Measurements from ENCODE around the gene ACTN2. TPM values are rescaled to one million over a fixed set of nuclear protein-coding genes. Genes with fewer than 3 reads are reported as not detected.

ACTN2 gene
- total RNA-seq, 1 donor from 2014 or later = 220 TPM

DNA sequence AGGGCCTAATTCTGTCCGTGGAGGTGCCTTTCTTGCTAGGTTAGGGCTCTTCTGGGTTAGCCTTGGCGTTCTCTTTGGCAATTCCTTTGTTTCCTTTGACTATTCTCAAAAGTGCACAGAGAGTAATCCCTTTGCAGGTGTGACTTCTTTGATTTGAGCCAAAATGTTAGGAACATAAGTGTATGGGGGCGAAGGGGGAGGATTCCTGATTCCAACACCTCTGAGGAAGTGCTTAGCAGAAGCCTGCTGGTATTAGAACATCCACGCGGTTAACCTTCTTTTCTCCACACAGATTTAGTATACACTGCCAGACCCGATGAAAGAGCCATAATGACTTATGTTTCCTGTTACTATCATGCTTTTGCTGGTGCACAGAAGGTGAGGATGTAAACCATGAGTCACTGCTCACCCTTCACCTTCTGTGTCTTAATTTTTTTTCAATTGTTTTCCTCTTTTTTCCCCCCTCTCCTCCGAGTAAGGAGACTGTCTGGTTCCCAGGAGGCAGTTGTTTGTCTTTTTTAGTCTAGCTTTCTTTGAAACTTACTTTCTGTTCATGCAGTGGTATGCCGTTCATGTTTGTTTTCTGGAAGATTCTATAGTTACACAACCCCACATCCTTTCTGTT is 48.0 kb downstream of the ACTN2 start:
- DNase-seq (ENCODE audit: low read depth) = no peak

GRCh38 chr1:236736761-236737160 is 50.5 kb downstream of the ACTN2 start:
- DNase-seq (ENCODE audit: low read depth) = no peak

DNA sequence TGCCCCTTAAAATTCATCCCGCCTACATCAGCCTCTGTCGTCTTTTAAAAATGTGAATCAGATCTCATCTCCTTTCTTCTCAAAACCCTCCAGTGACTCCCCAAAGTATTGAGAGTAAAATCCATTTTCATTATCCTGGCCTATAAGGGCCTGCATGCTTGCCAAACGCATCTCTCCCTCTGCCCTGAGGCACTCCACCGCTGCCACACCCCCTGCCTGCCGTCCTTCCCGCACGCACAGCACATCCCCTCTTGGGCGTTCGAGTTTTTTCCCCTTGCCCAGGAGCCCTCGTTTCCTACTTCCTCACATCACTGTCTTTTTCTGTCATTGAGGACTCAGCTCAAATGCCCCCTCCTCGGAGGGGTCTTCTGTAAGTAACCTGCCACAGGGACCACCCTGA is 55.5 kb downstream of the ACTN2 start:
- no peak for DNase-seq (ENCODE audit: low read depth)

DNA sequence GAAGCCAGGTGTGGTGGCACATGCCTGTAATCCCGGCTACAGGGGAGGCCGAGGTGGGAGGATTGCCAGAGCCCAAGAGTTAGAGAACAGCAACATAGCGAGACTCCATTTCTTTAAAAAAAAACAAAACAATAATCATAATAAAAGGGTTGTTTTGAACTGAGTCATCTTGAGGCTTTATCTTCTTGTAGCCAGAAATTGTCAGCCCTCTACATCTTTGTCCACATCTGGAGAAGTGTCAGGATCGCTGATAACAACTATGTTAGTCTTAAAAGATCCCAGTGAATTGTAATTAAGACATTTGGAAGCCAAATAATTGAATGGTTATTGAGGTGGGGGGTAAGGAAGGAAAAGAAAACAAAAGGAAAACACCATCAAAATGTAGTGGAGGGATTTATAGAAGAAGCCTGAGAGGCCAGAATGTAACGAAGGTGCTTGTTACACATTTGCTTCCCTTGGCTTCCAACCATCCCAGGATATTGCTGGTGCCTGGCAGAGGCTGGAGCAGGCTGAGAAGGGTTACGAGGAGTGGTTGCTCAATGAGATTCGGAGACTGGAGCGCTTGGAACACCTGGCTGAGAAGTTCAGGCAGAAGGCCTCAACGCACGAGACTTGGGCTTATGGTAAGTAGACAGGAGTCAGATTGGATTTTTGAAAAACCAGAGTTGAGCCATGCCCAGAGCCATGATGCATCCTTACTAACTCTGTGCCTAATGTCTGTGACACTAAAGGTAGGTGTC is 56.3 kb downstream of the ACTN2 start:
- DNase-seq (ENCODE audit: low read depth) = no peak

DNA sequence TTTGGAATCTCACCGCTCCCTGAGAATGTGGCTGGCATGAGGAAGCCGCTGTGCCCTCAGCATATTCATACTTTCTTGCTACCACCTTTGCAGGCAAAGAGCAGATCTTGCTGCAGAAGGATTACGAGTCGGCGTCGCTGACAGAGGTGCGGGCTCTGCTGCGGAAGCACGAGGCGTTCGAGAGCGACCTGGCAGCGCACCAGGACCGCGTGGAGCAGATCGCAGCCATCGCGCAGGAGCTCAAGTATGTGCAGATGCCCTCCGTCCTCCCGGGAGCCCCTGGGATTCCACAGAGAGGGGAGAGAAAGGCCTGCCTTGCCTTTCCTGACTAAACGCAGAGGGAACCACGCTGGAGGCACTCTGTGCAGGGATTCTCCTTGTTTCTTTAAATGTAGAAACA is 58.2 kb downstream of the ACTN2 start:
- DNase-seq (ENCODE audit: low read depth) = no peak

- DNase-seq (ENCODE audit: low read depth) = no peak
These were observed 60.5 kb downstream of the ACTN2 start for GRCh38 chr1:236746785-236747184.

DNA sequence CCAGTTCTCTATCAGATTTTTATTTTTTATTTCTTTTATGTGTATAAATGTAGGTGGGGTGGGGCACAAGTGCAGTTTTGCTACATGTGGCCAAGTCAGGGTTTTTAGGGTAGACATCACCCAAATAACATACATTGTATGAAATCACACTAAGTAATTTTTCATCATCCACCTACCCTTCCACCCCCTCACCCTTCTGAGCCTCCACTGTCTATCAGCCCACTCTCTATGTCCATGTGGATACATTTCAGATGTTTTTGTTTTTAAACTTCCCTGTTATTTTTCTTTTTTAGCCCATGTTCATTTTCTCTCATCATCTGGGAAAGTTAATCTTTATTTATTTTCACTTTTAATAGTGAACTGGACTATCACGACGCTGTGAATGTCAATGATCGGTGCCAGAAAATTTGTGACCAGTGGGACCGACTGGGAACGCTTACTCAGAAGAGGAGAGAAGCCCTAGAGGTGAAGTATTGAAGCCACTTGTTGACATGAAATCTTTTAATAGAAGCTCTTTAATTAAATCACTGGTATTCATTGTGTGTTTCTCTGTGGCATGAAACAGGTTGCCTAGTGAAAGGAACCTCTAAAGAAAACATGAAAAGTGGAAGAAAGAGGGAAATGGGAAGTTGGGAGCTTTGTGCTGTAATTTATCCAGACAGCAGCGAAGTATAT is 61.1 kb downstream of the ACTN2 start:
- peak; percentile 38 for DNase-seq (ENCODE audit: low read depth)

- DNase-seq (ENCODE audit: low read depth) = no peak
These were observed 62.1 kb downstream of the ACTN2 start for GRCh38 chr1:236748268-236748870.

DNA sequence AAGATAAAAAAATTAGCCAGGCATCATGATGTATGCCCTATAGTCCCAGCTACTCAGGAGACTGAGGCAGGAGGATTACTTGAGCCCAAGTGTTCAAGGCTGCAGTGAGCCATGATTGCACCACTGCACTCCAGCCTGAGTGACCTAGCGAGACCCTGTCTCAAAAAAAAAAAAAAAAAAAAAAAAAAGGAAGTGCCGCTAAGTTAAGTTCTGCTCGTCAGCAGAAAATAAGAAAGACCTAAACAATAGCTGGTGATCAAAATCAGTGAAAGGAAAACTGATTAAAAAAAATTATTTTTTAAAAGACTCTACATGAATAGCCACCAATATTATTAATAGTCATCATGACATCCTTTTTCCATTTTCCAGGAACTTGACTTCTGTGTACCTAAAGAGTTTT is 64.6 kb downstream of the ACTN2 start:
- no peak for DNase-seq (ENCODE audit: low read depth)

- DNase-seq (ENCODE audit: low read depth) = no peak
These were observed 65.1 kb downstream of the ACTN2 start for GRCh38 chr1:236751385-236751784.

- no peak for DNase-seq (ENCODE audit: low read depth)
These were observed 65.6 kb downstream of the ACTN2 start for GRCh38 chr1:236751935-236752334.

- peak; percentile 33 for DNase-seq (ENCODE audit: low read depth)
These were observed 67.2 kb downstream of the ACTN2 start for GRCh38 chr1:236753516-236753915.

DNA sequence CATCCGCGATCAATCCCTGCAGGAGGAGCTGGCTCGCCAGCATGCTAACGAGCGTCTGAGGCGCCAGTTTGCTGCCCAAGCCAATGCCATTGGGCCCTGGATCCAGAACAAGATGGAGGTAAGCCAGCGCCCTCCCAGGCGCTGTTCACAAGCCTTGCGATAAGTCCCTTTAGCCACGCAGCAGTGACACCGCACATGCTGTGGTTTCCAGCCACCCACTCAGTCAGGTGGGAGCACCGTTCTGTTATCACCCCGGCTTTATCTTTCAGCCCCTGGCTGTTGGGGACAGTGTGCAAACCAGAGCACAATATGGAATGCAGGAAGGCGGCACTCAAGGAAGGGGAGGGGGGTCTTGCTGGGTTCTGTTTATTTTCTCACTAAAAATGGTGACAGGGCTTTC is 67.7 kb downstream of the ACTN2 start:
- DNase-seq (ENCODE audit: low read depth) = no peak

DNA sequence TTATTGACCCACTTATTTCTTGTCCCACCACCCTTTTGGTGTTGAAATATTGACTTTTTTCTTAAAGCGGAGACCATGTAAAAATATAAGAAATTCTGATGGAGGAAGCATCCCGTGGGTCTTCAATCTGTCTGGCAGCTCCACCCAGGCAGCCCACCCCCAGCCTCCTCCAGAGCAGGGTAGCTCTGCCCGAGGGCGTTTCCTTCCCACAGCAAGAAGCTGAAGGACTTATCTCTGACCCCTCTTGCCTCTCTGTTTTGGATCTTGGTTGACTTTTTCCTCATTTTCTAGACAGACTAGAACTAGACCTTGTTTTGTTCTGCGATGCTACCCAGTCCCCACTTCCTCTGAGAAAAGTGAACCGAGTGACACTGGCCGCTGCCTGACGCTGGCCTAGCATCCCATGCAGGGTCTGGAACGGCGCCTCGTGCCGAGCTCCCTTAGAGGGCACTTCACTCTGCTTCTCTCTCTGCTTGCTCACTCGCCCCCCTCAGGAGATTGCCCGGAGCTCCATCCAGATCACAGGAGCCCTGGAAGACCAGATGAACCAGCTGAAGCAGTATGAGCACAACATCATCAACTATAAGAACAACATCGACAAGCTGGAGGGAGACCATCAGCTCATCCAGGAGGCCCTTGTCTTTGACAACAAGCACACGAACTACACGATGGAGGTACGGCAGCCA is 68.4 kb downstream of the ACTN2 start:
- DNase-seq (ENCODE audit: low read depth) = no peak

DNA sequence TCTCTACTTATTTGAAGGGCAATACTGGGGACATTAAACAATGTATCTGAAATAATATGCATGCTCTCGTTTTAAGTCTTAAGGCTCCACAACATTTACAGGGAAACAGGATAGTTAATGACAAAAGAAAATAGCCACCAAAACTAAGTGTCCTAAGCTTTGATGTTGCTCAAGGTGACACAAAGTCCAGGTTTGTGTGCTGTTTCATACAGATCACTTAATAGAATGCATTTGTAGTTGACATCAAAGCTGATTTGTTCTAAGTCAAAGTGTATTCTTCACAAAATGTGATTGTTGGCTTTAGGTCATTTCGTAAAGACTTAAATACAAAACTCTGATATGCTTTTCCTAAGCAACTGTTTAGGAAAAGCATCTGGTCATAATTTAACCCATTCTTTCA is 71.3 kb downstream of the ACTN2 start:
- DNase-seq (ENCODE audit: low read depth) = no peak

DNA sequence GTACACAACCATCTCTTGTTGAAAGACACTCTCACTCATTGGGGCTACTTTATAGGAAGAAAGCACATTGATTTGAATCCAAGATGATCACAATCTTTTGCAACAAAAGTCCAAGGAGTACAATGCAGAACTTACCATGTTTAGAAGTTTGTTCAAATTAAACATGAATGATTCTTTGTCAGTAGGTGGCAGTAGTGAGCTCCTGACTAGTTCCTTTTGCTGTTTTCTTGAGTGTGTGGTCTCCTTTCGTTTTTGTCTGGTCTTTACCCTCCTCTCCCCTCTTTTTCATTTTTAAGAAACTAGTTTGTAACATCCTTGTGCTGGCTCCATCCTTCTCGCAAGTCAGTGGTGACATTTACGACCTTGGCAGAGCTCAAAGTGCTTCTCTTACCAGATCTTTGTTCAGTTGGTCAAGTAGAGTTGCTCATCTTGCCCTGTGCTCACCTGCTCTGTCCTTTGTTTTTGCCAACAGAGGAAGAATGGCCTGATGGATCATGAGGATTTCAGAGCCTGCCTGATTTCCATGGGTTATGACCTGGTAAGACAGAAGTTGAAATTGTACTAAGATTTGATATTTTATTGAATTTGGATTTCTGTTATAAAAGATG is 73.1 kb downstream of the ACTN2 start:
- DNase-seq (ENCODE audit: low read depth) = peak; percentile 42

- DNase-seq (ENCODE audit: low read depth) = no peak
These were observed 74.2 kb downstream of the ACTN2 start for GRCh38 chr1:236760480-236760879.

GRCh38 chr1:236760986-236761385 is 74.7 kb downstream of the ACTN2 start:
- no peak for DNase-seq (ENCODE audit: low read depth)

DNA sequence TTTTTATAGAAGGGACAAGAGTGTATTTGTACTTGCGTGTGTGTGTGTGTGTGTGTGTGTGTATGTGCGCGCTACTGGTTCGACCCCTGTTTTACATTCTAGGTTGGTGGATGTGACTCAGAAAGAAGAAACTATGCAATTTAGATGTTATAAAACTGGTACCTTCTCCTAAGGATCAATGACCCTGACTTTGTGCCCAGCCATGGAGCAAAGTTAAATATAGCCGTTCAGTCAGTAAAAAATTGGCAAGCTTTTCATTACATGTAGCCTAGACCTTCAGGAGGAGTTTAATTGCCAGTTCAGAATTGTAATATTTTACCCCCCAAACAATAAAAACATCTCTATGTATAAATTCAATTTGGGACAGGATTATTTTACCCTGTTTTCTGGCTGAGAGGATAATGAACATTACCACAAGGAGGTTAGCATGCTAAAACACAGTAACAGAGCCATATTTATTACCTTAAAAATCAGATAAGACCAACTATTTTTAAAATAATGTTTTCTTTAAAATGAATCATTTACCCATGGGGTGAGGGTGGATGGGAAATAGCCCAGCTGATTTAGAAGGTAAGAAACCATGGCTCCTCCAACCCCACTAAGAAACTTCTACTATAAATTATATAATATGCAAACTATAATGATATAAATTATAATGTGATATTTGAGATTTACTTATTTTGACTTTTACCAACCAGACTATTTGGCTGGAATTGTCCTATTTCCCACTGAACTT is 75.3 kb downstream of the ACTN2 start:
- DNase-seq (ENCODE audit: low read depth) = no peak

DNA sequence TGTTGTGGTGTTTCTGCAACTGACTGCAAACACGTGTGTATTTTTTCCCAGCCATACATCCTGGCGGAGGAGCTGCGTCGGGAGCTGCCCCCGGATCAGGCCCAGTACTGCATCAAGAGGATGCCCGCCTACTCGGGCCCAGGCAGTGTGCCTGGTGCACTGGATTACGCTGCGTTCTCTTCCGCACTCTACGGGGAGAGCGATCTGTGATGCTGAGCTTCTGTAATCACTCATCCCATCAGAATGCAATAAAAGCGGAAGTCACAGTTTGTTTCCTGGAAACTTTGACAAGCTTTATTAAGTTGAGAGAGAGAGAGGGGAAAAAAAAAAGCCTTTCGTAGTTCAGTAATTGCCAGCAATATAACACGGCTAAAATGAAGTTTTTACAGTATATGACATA is 76.1 kb downstream of the ACTN2 start:
- DNase-seq (ENCODE audit: low read depth) = no peak

All from myocyte (in vitro differentiated cells).